PC-3 (cell line): Measurements from ENCODE around the gene NDUFB10.

Experiments used
- CTCF ChIP-seq: fragments of 300-600 bp; sonication (generic); conservative IDR thresholded peaks from 2 replicates; pipeline ENCODE4 v1.5.1; 2017; ENCODE audit warnings: antibody characterized with exemption, low read depth, mild to moderate bottlenecking, low read length
- EZH2 ChIP-seq: fragments of 300-600 bp; sonication (generic); IDR thresholded peaks from one replicate; pipeline ENCODE4 v1.6.1; 2017; ENCODE audit warnings: antibody characterized with exemption, mild to moderate bottlenecking, low read length; ENCODE audit not compliant: unreplicated experiment
- EZH2phosphoT487 ChIP-seq: fragments of 300-600 bp; sonication (generic); IDR thresholded peaks from 2 replicates; pipeline ENCODE4 v1.6.1; 2018; ENCODE audit warnings: mild to moderate bottlenecking, antibody characterized with exemption, low read length, borderline replicate concordance

- TF ChIP-seq CTCF (no peak), EZH2 (no peak), EZH2phosphoT487 (no peak)
These were observed 9.0 kb downstream of the NDUFB10 start for GRCh38 chr16:1968146-1968953.
